ENCODE measurements around the gene OR52I2.
A peak's percentile ranks its signal among the peaks of the same experiment; 100 is the strongest.

OR52I2 gene

DNA sequence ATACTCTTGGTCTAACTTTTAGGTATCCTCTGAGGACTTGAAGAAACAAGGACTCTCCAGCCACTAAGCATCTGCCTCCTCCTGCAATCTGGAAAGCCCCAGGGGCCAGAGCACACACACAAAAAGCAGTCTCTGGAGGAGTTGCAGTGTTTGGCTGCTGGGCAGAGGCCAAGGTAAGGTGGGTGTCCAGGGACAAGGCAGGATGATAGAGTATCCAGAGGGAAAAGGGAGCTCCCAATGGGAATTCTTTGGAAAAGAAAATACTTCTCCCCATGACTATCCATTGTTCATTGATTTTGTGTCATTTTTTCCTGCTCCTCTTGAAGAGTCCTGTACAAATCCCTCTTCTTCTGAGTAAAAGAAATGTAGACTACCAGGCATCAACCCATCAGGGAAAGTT lies at the start of gene OR52I2:
Gene OR52I2 (plus strand): TSS at position 301 of the 400 bp plus-strand sequence.
- no peak for DNase-seq (ENCODE audit: extremely low read depth, low read depth)
- TF ChIP-seq, protein P1, sequence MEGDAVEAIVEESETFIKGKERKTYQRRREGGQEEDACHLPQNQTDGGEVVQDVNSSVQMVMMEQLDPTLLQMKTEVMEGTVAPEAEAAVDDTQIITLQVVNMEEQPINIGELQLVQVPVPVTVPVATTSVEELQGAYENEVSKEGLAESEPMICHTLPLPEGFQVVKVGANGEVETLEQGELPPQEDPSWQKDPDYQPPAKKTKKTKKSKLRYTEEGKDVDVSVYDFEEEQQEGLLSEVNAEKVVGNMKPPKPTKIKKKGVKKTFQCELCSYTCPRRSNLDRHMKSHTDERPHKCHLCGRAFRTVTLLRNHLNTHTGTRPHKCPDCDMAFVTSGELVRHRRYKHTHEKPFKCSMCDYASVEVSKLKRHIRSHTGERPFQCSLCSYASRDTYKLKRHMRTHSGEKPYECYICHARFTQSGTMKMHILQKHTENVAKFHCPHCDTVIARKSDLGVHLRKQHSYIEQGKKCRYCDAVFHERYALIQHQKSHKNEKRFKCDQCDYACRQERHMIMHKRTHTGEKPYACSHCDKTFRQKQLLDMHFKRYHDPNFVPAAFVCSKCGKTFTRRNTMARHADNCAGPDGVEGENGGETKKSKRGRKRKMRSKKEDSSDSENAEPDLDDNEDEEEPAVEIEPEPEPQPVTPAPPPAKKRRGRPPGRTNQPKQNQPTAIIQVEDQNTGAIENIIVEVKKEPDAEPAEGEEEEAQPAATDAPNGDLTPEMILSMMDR (IDR thresholded peaks at IDR 0.05; ENCODE audit: low read depth, low read length) = no peak

- TF ChIP-seq, protein P1 (IDR thresholded peaks at IDR 0.05; ENCODE audit: low read depth, low read length) = peak; percentile 81
- DNase-seq (ENCODE audit: extremely low read depth, low read depth) = no peak
Measured at GRCh38 chr11:4539603-4540219, 41.8 kb upstream of the OR52I2 start.

GRCh38 chr11:4541071-4541470 lies 40.5 kb upstream of the OR52I2 start:
- TF ChIP-seq, protein P1 (IDR thresholded peaks at IDR 0.05; ENCODE audit: low read depth, low read length) = no peak
- DNase-seq (ENCODE audit: extremely low read depth, low read depth) = no peak

GRCh38 chr11:4543561-4543960 lies 38.0 kb upstream of the OR52I2 start:
- DNase-seq (ENCODE audit: extremely low read depth, low read depth) = no peak
- TF ChIP-seq, protein P1 (IDR thresholded peaks at IDR 0.05; ENCODE audit: low read depth, low read length) = no peak

DNA sequence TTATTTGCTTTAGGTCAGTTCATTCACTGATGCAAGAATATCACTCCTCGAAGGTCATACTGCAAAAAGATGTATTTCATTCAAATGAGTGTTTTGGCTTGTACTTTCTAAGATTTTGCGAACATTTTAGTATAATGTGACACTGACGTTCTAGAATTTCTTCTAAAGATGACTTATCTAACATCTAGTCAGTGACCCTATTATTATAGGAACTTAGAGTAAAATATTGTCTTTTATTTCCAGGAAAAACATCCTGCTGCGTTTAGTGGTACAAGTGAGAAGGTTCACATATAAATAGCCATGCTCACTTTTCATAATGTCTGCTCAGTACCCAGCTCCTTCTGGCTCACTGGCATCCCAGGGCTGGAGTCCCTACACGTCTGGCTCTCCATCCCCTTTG lies 36.7 kb upstream of the OR52I2 start, which contains the start of gene OR52M1:
Gene OR52M1 (plus strand): TSS at position 301 of the 400 bp plus-strand sequence. CDS start 0 bp downstream, at position 301.
- DNase-seq (ENCODE audit: extremely low read depth, low read depth) = no peak
- TF ChIP-seq, protein P1 (IDR thresholded peaks at IDR 0.05; ENCODE audit: low read depth, low read length) = no peak

- no peak for DNase-seq (ENCODE audit: extremely low read depth, low read depth)
- TF ChIP-seq, protein P1 (IDR thresholded peaks at IDR 0.05; ENCODE audit: low read depth, low read length) = no peak
Measured at GRCh38 chr11:4546878-4547277, 34.7 kb upstream of the OR52I2 start.

DNA sequence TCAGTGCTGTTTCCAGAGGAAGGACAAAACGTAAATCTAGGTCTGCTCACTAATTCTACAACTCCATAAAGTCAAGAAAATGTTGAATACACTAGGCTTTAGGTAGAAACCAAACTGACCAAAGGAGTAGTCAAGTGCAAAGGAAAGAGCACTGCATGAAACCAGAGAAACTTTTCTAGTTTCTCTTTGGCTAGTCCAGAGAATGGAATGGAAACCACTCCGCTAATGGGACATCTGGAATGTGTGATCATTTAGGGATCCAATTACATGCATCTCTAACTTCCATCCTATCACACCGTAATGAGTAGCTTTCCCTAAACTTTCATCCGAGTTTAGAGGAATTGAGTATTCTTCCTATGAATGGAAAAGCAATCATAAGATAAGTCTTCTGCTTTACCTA lies 34.1 kb upstream of the OR52I2 start:
- TF ChIP-seq, protein P1 (IDR thresholded peaks at IDR 0.05; ENCODE audit: low read depth, low read length) = no peak
- no peak for DNase-seq (ENCODE audit: extremely low read depth, low read depth)

All from AG09319 (cell line).